ENCODE results near the gene LRP5.
"Not testable (repeated sequence)": the region's sequence is repeated elsewhere in the genome, so short reads cannot be mapped to it uniquely, and the experiment has no call there.

Gene LRP5

DNA sequence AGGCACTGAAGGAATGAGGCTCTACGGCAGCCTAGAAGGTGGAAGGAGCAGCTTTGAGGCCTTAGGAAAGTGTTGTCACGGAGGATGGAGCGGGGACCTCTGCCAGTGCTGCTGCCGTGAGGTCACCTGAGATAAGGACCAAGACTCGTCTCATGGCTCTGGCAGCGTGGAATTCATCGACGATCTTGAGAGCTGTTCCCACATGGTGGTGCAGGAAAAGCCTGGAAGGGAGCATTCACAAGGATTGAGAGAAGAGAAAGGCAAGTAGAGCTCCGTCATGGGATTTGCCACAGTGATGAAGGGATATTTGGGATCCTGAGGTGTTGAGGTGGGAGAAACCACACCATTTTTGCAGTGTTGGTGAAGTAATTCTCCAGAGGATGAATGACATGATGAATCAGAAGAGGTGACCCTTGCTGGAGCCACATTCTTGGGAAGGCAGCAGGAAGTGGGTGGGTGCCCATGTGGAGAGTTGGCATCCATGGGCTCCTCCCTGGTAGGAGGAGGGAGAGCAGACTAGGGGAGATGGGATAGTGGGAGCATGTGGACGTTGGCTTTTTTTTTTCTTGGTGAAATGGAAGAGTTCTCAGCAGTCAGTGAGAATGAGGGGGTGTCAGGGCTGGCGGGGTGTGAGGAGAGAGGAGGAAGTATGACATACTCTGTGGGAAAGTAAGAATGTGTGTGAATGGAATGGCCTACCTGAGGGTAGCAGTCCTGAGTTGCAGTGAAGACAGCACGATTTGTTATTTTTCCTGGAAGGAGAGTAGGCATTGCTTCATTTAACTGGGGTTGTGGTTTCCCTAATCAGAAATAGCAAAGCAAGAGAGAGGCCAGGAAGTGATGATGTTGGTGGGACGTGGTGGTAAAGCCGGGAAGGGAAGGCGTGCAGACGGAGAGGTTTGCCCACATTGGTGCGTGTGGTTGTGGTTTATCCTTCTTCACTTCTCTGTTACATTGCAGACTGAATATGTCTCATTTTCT lies 159.3 kb downstream of the LRP5 start:
- DNase-seq = no peak

DNA sequence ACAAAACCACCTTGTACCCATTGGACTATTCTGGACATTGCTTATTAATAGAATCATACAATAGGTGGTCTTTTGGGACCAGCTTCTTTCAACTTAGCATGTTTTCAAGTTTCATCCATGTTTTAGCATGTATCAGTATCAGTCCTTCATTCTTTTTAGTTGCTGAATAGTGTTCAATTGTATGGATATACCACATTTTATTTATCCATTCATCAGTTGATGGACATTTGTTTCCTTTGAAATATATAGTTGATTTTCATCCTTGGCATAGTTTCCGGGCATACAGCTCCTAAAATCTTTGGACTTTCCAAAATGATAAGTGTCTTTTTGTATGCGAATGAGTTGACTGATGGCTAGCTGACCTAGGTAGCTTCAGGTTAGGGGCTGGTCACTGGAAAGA lies 160.4 kb downstream of the LRP5 start:
- DNase-seq = no peak

DNA sequence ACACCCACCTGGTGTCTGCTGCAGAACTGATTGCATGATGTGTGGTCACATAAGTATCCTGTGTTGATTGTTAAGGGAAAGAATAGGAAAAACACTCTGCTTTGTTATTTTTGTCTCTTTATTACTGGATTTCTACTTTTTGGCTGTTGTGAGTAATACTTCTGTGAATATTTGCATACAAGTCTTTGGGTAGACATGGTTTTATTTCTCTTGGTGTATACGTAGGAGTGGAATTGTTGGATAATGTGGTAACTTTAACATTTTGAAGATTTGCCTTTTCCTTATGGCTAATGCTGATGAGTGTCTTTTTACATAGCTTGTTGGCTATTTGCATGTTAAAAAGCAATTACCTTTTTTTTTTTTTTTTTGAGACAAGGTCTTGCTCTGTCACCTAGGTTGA lies 161.3 kb downstream of the LRP5 start:
- DNase-seq = no peak

DNA sequence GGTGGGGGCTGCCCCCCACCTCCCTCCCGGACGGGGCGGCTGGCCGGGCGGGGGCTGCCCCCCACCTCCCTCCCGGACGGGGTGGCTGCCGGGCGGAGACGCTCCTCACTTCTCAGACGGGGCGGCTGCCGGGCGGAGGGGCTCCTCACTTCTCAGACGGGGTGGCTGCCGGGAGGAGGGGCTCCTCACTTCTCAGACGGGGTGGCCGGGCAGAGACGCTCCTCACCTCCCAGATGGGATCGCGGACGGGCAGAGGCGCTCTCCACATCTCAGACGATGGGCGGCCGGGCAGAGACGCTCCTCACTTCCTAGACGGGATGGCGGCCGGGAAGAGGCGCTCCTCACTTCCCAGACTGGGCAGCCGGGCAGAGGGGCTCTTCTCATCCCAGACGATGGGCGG lies 163.2 kb downstream of the LRP5 start:
- not testable (repeated sequence) for DNase-seq

DNA sequence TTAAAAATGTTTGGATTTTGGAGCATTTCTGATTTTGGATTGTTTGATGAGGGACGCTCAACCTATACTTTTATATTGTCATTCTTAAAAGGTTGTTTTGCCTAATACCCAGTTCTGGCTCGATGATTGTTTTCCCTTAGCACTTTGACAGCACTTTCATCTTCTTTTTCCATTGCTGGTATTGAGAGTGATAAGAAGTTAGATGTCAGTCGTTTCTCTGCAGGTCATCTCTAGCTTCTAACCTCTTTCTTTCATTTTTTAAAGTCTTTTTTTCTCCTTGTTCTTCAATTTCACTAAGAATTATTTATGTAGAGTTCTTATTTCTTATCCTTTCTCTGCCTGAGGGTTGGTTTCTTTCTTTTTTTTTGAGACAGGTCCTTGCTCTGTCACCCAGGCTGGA lies 167.0 kb downstream of the LRP5 start:
- DNase-seq = no peak

DNA sequence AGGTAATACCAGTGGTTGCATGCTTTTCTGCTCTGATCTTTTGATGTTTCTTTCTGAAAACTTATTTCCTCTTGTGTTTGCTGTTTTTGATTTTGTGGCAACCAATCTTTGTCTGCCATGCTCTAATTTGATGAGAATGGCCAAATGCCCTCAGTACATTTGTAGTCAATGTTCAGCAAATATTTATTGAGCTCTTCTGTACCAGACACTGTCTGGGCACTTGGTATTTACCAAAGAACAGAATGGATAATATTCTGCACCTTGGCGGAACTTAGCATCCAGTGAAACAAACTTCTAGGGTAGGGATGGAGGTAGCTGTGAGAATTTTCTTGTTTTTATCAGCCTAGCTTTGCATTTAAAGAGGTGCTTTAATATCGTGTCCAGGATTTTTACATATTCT lies 167.8 kb downstream of the LRP5 start:
- DNase-seq = no peak

DNA sequence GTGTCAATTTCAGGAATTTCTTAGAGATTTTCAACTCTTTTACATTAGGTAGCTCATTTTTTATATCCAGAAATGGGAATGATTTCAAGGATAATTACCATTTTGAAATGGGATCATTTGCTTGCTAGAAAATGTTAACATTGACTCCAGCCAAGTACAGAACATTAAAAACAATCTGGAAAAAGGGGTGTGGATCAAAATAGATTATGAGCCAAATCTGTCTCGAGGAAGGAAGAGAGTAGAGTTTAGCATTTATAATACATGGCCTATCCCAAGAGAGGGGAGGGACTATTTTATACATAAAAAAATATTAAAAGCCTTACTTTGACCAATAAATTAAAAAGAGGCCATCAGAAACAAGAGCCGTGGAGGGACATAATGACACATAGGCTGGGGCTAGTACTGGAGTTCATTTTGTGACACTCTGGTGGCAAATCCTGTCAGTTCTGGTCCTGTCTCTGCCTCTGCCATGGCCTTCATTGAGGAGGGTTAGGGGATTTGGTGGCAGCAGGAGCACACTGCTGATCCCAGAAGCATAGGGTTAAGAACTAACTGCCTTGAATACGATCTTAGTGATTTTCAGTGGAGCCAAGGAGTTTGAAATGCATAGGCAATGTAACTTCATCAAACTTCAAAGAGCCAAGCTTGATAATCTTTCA lies 168.6 kb downstream of the LRP5 start:
- DNase-seq = no peak

DNA sequence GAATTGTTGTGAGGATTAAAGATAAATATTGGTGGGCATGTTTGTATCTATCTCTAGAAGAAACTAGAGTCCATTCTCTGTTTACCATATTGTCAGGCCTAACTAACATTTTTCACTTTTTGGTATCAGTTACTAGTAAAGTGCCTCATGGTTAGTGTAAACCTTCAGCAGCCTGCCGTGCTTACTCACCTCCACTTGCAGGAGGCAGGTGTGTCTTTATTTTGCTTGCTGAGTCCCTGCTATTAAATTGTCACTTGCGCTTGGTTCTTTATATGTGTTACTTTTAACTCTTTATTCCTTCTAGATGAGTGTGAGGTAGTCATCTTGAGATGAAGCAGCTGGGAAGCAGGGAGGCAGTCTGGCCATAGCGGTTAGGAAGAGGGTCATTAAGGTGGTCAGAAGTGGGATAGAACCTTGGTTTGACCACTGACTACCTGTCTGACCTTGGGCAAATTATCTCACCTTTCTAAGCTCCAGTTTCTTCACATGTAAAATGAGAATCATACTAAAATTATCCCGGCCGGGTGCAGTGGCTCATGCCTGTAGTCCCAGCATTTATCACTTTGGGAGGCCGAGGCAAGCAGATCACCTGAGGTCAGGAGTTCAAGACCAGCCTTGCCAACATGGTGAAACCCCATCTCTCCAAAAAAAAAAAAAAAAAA lies 169.3 kb downstream of the LRP5 start:
- peak; percentile 30 for DNase-seq

DNA sequence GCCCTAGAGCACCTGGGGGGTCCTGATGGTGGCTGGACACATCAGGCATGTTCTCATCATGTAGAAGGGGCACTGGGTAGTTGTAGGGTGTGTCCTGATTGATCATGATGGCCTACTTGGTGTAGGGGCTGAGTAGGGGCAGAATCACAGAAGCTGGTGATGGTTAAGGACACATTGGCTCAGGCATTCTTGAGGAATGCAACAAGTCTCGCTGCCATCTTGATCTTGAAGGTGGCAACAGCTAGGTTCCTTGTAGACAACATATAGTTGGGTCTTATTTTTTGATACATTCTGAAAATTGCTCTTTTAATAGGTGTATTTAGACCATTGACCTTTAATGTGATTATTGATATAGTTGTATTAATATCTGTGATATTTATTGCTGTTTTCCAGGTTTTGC lies 176.2 kb downstream of the LRP5 start:
- DNase-seq = no peak

DNA sequence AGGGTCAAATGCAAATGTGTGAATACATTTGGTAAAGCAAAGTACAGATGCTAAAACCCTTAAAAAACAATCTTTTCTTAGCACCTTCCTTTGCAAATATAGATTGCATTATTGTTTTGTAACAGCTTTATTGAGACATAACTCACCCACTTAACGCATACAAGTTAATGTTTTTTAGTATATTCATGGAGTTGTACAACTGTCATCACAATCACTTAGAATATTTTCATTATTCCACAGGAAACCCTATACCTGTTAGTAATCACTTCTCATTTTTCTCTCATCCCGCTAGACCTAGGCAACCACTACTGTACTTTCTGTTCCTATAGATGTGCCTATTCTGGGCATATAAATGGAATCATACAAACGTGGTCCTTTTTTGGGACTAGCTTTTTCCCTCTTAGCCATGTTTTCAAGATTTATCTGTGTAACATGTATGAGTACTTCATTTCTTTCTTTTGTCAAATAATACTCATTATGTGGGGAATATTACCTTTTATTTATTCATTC lies 182.9 kb downstream of the LRP5 start:
- DNase-seq = no peak

DNA sequence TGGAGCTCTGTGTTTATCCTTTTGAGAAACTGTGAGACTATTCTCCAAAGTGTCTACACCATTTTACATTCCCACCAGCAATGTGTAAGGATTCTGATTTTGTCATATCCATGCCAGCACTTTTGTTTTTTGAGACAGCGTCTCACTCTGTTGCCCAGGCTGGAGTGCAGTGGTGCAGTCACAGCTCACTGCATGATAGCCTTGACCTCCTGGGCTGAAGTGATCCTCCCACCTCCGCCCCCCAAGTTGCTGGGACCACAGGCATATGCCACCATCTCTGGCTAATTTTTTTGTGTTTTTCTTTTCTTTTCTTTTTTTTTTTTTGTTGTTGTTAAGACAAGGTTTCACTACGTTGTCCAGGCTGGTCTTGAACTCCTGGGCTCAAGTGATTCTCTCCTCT lies 183.5 kb downstream of the LRP5 start:
- no peak for DNase-seq

DNA sequence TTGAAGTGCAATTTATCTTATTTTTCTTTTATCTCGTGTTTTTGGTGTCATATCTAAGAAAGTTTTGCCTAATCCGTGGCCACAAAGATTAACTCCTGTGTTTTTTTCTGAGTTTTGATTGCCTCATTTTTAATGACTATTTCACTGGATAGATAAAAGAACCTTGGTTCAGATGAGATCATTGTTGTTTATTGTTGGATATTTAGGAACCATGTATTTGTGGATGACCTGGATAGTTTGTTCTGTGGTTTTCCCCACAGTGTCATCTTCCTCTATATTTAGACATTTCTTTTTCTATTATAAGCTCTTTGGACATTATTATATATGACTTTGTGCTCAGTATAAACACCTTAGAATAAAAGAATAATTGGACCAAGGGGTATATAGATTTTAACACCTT lies 185.4 kb downstream of the LRP5 start:
- DNase-seq = no peak

DNA sequence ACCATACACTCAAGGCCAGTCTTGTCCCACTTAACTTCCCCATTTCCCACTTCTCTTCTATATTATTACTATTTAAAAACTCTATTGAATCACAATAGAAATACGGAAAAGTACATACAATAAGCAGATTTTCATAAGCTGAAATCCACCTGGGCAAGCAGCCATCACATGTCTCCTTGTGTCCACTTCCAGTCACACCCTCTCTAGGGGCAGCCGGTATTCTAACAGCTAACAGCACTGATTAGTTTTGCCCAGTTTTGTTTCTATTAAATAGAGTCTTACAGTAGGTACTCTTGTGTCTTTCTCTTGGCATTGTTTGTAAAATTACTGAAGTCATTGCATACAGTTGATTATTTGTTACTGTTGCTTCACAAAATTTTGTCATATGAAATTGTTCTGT lies 185.9 kb downstream of the LRP5 start:
- no peak for DNase-seq

Measured in NCI-H69 (cell line).